IMR-90 (cell line): ENCODE results near the gene TIGD2. TPM values are rescaled to one million over a fixed set of nuclear protein-coding genes. Genes with fewer than 3 reads are reported as not detected.

Source experiments
- ATAC-seq: fragments of 200-7000 bp; cut with Tn5 transposase; 2 replicates; pipeline ENCODE4 v1.9.1; 2020; ENCODE audit warnings: low read depth, mild to moderate bottlenecking, moderate library complexity
- BruUV-seq: library from RNA; stranded (reverse); fragments of 400-500 nt; replicated peaks from 2 replicates; lab custom pipeline; 2021; lab: Mats Ljungman, UMichigan
- CTCF ChIA-PET: fragments of 300-600 bp; formaldehyde crosslinking; extraction: SDS; loops from one replicate; lab custom pipeline; 2021; ENCODE audit warnings: antibody characterized with exemption; lab: Yijun Ruan, JAX
- POLR2A ChIA-PET: fragments of 300-600 bp; sonication (Branson Sonifier 250); formaldehyde crosslinking; loops from one replicate; lab custom pipeline; 2022; ENCODE audit warnings: antibody characterized with exemption; ENCODE audit not compliant: unreplicated experiment; lab: Charles Lee
- DNase-seq: peaks from one replicate; pipeline ENCODE4 v3.0.0; 2013
- H2AFZ ChIP-seq: replicated peaks from 2 replicates; pipeline ENCODE3; 2013; ENCODE audit warnings: low read length, mild to moderate bottlenecking; ENCODE audit not compliant: poor library complexity
- H2AK5ac ChIP-seq: 2 replicates; pipeline ENCODE4 v1.6.1; 2013; ENCODE audit warnings: low read depth, low read length, inconsistent platforms
- H2AK9ac ChIP-seq: replicated peaks from 2 replicates; pipeline ENCODE3; 2013; ENCODE audit warnings: mild to moderate bottlenecking, low read depth, low read length, moderate library complexity; ENCODE audit not compliant: poor library complexity
- H2BK120ac ChIP-seq: 2 replicates; pipeline ENCODE4 v1.6.1; 2013; ENCODE audit warnings: low read depth, low read length, inconsistent platforms
- H2BK15ac ChIP-seq: 3 replicates; pipeline ENCODE4 v1.6.1; 2013; ENCODE audit warnings: low read depth, low read length, inconsistent platforms
- H2BK20ac ChIP-seq: 2 replicates; pipeline ENCODE4 v1.6.1; 2013; ENCODE audit warnings: low read depth, mild to moderate bottlenecking, inconsistent platforms, low read length, moderate library complexity
- H2BK5ac ChIP-seq: 2 replicates; pipeline ENCODE4 v1.6.1; 2013; ENCODE audit warnings: mild to moderate bottlenecking, low read depth, low read length, inconsistent platforms; ENCODE audit not compliant: poor library complexity, severe bottlenecking
- H3K14ac ChIP-seq: replicated peaks from 2 replicates; pipeline ENCODE4 v1.6.1; 2013; ENCODE audit warnings: low read depth, low read length, inconsistent platforms
- H3K18ac ChIP-seq: 2 replicates; pipeline ENCODE4 v1.6.1; 2013; ENCODE audit warnings: low read depth, low read length, control low read depth
- H3K23ac ChIP-seq: 2 replicates; pipeline ENCODE4 v1.6.1; 2013; ENCODE audit warnings: low read depth, low read length, inconsistent platforms
- H3K27ac ChIP-seq: 2 replicates; pipeline ENCODE4 v1.5.1; 2013; ENCODE audit warnings: mild to moderate bottlenecking, control low read depth, low read length; ENCODE audit not compliant: insufficient read depth
- H3K27me3 ChIP-seq: 2 replicates; pipeline ENCODE4 v1.6.1; 2013; ENCODE audit warnings: low read length; ENCODE audit not compliant: control insufficient read depth, insufficient read depth
- H3K36me3 ChIP-seq: 2 replicates; pipeline ENCODE4 v1.6.1; 2013; ENCODE audit warnings: low read length, mixed read lengths; ENCODE audit not compliant: control insufficient read depth, insufficient read depth
- H3K4ac ChIP-seq: 2 replicates; pipeline ENCODE4 v1.6.1; 2013; ENCODE audit warnings: low read depth, low read length, inconsistent platforms
- H3K4me1 ChIP-seq: 2 replicates; pipeline ENCODE4 v1.6.1; 2013; ENCODE audit warnings: low read length, mixed read lengths; ENCODE audit not compliant: control insufficient read depth, insufficient read depth
- H3K4me2 ChIP-seq: 2 replicates; pipeline ENCODE4 v1.6.1; 2013; ENCODE audit warnings: low read depth, mild to moderate bottlenecking, control low read depth, low read length, moderate library complexity
- H3K4me3 ChIP-seq: 2 replicates; pipeline ENCODE4 v1.5.1; 2013; ENCODE audit warnings: low read depth, mild to moderate bottlenecking, control low read depth, low read length, moderate library complexity; ENCODE audit not compliant: insufficient read depth
- H3K56ac ChIP-seq: 2 replicates; pipeline ENCODE4 v1.6.1; 2013; ENCODE audit warnings: low read length, inconsistent platforms; ENCODE audit not compliant: insufficient read depth; ENCODE audit errors: extremely low read depth
- H3K79me1 ChIP-seq, 2 experiments: 2 replicates each; pipeline ENCODE4 v1.6.1; 2013; ENCODE audit warnings: low read length in 2 of 2, inconsistent platforms in 1 of 2, low read depth in 1 of 2
- H3K9ac ChIP-seq: 2 replicates; pipeline ENCODE4 v1.6.1; 2013; ENCODE audit warnings: low read depth, low read length, control low read depth
- H3K9me1 ChIP-seq: 2 replicates; pipeline ENCODE4 v1.6.1; 2013; ENCODE audit warnings: low read length, inconsistent platforms; ENCODE audit not compliant: insufficient read depth
- H3K9me3 ChIP-seq: 2 replicates; pipeline ENCODE4 v1.6.1; 2013; ENCODE audit warnings: low read length; ENCODE audit not compliant: control insufficient read depth, insufficient read depth
- H4K20me1 ChIP-seq: 2 replicates; pipeline ENCODE4 v1.6.1; 2013; ENCODE audit warnings: low read length, inconsistent platforms; ENCODE audit not compliant: insufficient read depth
- H4K5ac ChIP-seq: 2 replicates; pipeline ENCODE4 v1.6.1; 2013; ENCODE audit warnings: mild to moderate bottlenecking, low read depth, low read length, control low read depth
- H4K8ac ChIP-seq, 2 experiments: 2 replicates each; pipeline ENCODE4 v1.6.1; 2013; ENCODE audit warnings: low read depth in 2 of 2, low read length in 2 of 2, control low read depth in 1 of 2, inconsistent platforms in 1 of 2
- H4K91ac ChIP-seq: 2 replicates; pipeline ENCODE4 v1.6.1; 2013; ENCODE audit warnings: low read depth, low read length, inconsistent platforms; ENCODE audit not compliant: insufficient read depth
- CTCF ChIP-seq: conservative IDR thresholded peaks from 2 replicates; pipeline ENCODE4 v1.5.1; 2012; ENCODE audit warnings: mild to moderate bottlenecking, low read depth, low read length, improper control_type of control experiment
- ELK1 ChIP-seq: fragments of 150-350 bp; IDR thresholded peaks from 2 replicates; pipeline ENCODE4 v1.6.1; 2016; ENCODE audit warnings: low read depth, mild to moderate bottlenecking, low read length, moderate library complexity, borderline replicate concordance
- FOS ChIP-seq: fragments of 150-350 bp; IDR thresholded peaks from 2 replicates; pipeline ENCODE4 v1.6.1; 2016; ENCODE audit warnings: low read depth, low read length
- MAFK ChIP-seq: IDR thresholded peaks from 2 replicates; pipeline ENCODE4 v1.6.1; 2012; ENCODE audit warnings: low read depth, low read length, improper control_type of control experiment
- MAZ ChIP-seq: IDR thresholded peaks from 2 replicates; pipeline ENCODE4 v1.6.1; 2012; ENCODE audit warnings: low read depth, mild to moderate bottlenecking, low read length, improper control_type of control experiment, moderate library complexity, borderline replicate concordance
- NFE2L2 ChIP-seq: fragments of 150-350 bp; IDR thresholded peaks from 2 replicates; pipeline ENCODE4 v1.6.1; 2016; ENCODE audit warnings: low read depth, mild to moderate bottlenecking, low read length
- POLR2A ChIP-seq: IDR thresholded peaks from 2 replicates; pipeline ENCODE4 v1.6.1; 2012; ENCODE audit warnings: mild to moderate bottlenecking, low read depth, low read length
- RCOR1 ChIP-seq: IDR thresholded peaks from 2 replicates; pipeline ENCODE4 v1.6.1; 2012; ENCODE audit warnings: mild to moderate bottlenecking, low read length, improper control_type of control experiment; ENCODE audit not compliant: insufficient replicate concordance
- RFX5 ChIP-seq: IDR thresholded peaks from 2 replicates; pipeline ENCODE4 v1.8.0; 2012; ENCODE audit warnings: low read depth, mild to moderate bottlenecking, low read length, moderate library complexity
- SMC3 ChIP-seq: fragments of 150-350 bp; IDR thresholded peaks from 2 replicates; pipeline ENCODE4 v1.6.1; 2016; ENCODE audit warnings: low read depth, mild to moderate bottlenecking, antibody characterized with exemption, low read length, moderate library complexity
- WGBS, 2 experiments: methylation state at CpG; one replicate each; pipeline versions ENCODE4 v1.1.5 to v1.1.7; 2013; ENCODE audit warnings: missing lambda C conversion rate in 2 of 2; ENCODE audit not compliant: insufficient read length in 1 of 2; ENCODE audit errors: extremely low coverage in 2 of 2; 5-methylcytosine and 5-hydroxymethylcytosine counted together
- dilution Hi-C: fragments of 300-500 bp; cut with HindIII; formaldehyde crosslinking; loops from one replicate; pipeline ENCODE4 v1.14.3; 2018; ENCODE audit warnings: low sequenced_read_pairs; ENCODE audit not compliant: unreplicated experiment
- in situ Hi-C: fragments of 300-500 bp; cut with MboI; formaldehyde crosslinking; loops from 3 replicates; pipeline ENCODE4 v1.14.3; 2019; ENCODE audit warnings: low sequenced_read_pairs, inconsistent platforms, mixed read lengths
- intact Hi-C: fragments of 100-400 bp; cut with micrococcal nuclease; formaldehyde crosslinking; loops from 2 replicates; pipeline ENCODE4 v1.10.0; 2022
- polyA plus RNA-seq, 3 experiments: library from polyadenylated mRNA; depleted of rRNA; stranded (reverse); fragments of >200 nt; gene quantifications; 2 replicates each; pipeline ENCODE4 v1.2.3, GENCODE V29; 2012; ENCODE audit warnings: low replicate concordance in 1 of 3
- total RNA-seq: library from RNA; depleted of rRNA; stranded (reverse); fragments of >200 nt; gene quantifications from 2 replicates; pipeline ENCODE4 v1.2.3, GENCODE V29; 2012
- TF ChIP-seq, protein P1 (sequence below): fragments of 150-350 bp; IDR thresholded peaks from 2 replicates; pipeline ENCODE4 v1.6.1; 2017; ENCODE audit warnings: mild to moderate bottlenecking, antibody characterized with exemption, low read length, low read depth

Gene TIGD2
- total and polyA plus RNA-seq, 2 of the 4 experiments (the other 2 are of a cell fraction), result 5.6 to 12.4 TPM

DNA sequence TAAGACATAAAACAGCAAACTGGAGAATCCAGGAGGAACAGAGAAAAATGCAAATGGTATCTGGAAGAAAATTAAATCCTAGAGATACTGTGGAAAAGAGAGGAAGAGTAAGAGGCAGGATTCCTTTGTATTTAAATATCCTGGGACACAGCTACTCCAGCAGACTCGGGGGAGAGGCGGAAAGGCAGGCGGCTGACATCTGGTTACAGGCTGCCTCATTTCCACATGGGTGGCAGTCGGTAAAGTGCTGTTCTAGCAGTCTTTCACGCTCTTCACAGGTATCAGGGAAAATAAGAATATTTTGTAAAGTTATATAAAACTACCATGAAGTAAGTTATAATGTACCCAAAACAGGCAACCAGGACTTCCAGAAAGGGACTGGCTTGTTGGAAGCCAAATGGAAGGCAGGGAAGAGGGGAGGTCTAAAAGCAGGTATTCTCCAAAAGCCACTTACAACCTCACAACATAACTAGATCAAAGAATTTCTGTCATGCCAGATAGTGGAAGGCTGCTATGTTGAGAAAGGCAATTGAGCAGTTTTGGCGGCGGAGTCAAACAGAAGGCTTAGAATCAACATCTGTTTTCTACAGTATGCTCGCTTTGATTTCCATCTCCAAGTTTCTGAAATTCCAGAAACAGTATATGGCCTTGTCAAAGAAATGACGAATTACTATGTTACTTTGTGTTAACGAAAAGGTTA is 1.3 kb upstream of the TIGD2 start:
- BruUV-seq, result no TSS peak
- peak overlapping the region; percentile 84 for H3K4me2 ChIP-seq

More for the DNA sequence above, 1.3 kb upstream of the TIGD2 start:
- Histone ChIP-seq H2BK20ac (no peak overlapping the region), H2AK9ac (no peak overlapping the region), H4K20me1 (no peaks in the 10 kb centered on the region; the same call in 1 of the 2 replicates), H2BK15ac (no peak overlapping the region), H3K56ac (no peak overlapping the region), H3K14ac (no peak overlapping the region), H2BK5ac (no peak overlapping the region), H3K27me3 (peaks cover 31% of the 10 kb centered on the region), H3K18ac (no peak overlapping the region), H3K4me1 (0 out of 2 replicates have a peak, but pooled peaks cover 2% of the 10 kb centered on the region), H3K36me3 (peaks cover 3% of the 10 kb centered on the region), H4K91ac (no peak overlapping the region), H3K9ac (no peak overlapping the region), H3K27ac (no peak overlapping the region), H3K4ac (no peak overlapping the region), H3K23ac (peak overlapping the region; percentile 45; the same call in 1 of the 2 replicates), H3K9me1 (no peaks in the 10 kb centered on the region), H4K8ac (no peak overlapping the region), H3K79me1 (peaks cover 14 to 27% of the 10 kb centered on the region in 2 experiments), H4K5ac (no peak overlapping the region), H3K9me3 (peaks cover 2% of the 10 kb centered on the region; the same call in 1 of the 2 replicates), H2AFZ (no peak overlapping the region), H3K4me3 (no peak overlapping the region), H2AK5ac (no peak overlapping the region), H2BK120ac (no peak overlapping the region)
- 0% methylated on average over 1 of the region's 10 CpGs; no CpG with 5 or more reads in 1 of the 2 experiments for WGBS, 2 experiments
- ChIA-PET POLR2A (no interaction called here), CTCF (no interaction called here)
- no peak for TF ChIP-seq RCOR1
- TF ChIP-seq, protein P1, sequence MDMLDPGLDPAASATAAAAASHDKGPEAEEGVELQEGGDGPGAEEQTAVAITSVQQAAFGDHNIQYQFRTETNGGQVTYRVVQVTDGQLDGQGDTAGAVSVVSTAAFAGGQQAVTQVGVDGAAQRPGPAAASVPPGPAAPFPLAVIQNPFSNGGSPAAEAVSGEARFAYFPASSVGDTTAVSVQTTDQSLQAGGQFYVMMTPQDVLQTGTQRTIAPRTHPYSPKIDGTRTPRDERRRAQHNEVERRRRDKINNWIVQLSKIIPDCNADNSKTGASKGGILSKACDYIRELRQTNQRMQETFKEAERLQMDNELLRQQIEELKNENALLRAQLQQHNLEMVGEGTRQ, result no peak
- TF ChIP-seq POLR2A, result no peak
- no peak for TF ChIP-seq ELK1
- TF ChIP-seq NFE2L2, result no peak
- no peak for TF ChIP-seq RFX5
- no peak for TF ChIP-seq SMC3
- TF ChIP-seq MAZ, result no peak
- TF ChIP-seq FOS, result no peak
- no peak for TF ChIP-seq MAFK
- no peak for TF ChIP-seq CTCF
- DNase-seq (no peak), ATAC-seq (no peak)
- intact Hi-C loops, result loop anchor here (2.0 to 5.0 kb wide), 2 partner anchors 53 to 578 kb away; partner anchors contain the start of gene FAM13A
- dilution Hi-C loops, result no loop called here
- in situ Hi-C loops, result loop anchor here (10.0 kb wide), 1 partner anchor 585 kb away; the partner anchor contains the start of gene PYURF
